ENCODE measurements around the gene CELF6.

CELF6 gene

GRCh38 chr15:72304596-72304995 lies 15.4 kb downstream of the CELF6 start:
- no peak for TF ChIP-seq CTCF (IDR thresholded peaks at IDR 0.05)

GRCh38 chr15:72302955-72303354 lies 17.0 kb downstream of the CELF6 start:
- TF ChIP-seq CTCF (IDR thresholded peaks at IDR 0.05), result no peak

GRCh38 chr15:72289597-72290325 lies 30.2 kb downstream of the CELF6 start:
- no peak for TF ChIP-seq CTCF (IDR thresholded peaks at IDR 0.05)

- TF ChIP-seq CTCF (IDR thresholded peaks at IDR 0.05), result no peak
Measured at GRCh38 chr15:72288796-72289596, 31.0 kb downstream of the CELF6 start.

DNA sequence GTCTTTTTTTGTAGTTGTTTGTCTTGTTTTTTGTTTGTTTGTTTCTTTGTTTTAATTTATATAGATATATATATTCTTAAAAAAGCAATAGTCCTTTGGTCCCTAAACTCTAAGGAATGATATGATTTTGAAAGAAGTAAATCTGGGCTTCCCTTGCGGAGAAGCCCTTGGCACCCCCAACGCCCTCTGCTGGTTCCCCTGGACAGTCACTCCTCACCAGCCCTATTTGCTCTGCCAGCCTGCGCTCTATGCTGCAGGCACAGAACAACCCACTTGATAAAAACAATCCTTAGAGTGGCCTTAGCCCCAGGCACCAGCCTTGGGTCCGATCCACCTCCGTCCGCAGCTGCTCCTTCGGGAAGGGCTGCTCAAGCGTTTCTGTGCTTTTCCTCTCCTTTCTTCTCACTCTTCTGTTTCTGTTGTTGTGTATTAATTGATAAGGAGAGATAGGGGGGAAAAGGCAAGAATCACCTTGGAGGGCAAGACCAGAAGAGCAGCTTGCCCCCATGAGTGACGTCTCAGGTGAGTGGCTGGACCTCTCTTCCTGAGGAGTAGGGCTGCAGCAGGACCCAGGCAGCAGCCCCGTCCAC lies 33.9 kb downstream of the CELF6 start:
- peak; percentile 73 for TF ChIP-seq CTCF (IDR thresholded peaks at IDR 0.05)

DNA sequence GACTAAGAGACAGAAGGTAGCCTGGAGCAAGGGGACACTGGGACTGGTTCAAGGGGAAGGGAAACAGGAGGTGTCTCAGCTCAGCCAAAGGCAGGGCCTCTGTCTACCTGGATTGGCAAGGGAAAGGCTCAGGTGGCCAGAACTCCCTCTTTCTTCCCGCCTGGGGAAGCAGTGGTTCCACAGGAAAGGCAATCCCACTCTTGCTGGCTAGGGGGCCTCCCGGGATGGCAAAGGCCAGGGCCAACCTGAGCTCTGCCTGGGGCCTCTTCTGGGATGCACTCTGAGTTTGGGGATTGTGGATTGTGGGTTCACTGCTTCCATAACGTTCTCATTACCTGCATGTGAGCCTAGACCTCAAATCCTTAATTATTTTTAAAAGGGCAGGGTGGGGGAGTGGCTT lies 34.6 kb downstream of the CELF6 start:
- TF ChIP-seq CTCF (IDR thresholded peaks at IDR 0.05), result no peak

DNA sequence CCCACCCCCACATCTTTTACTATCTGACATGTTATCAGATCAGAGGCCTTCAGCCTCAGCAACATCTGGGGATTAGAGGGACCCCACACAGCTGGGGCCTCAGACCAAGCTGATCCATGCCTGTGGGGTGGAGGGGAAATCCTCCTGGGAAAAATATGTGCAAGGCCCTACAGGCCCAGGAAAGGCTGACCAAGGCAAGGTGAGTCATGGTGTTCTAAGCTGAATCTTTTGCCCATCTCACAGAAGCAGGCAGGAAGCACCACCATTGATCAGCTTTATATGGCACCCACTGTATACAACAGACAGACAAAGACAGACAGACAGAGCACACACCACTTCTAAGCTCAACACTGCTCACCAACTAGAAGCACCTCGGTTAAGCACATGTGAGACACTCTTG lies 35.2 kb downstream of the CELF6 start:
- no peak for TF ChIP-seq CTCF (IDR thresholded peaks at IDR 0.05)

Data from LNCAP (cell line).